HG03108 (cell line): ENCODE data around the gene MPND.
"Not testable (repeated sequence)": the region's sequence is repeated elsewhere in the genome, so short reads cannot be mapped to it uniquely, and the experiment has no call there.

Experiments
- ATAC-seq: cut with Tn5 transposase; IDR thresholded peaks from one replicate; pipeline ENCODE4 v1.9.1; 2021; ENCODE audit warnings: moderate library complexity; ENCODE audit not compliant: unreplicated experiment

The MPND gene

DNA sequence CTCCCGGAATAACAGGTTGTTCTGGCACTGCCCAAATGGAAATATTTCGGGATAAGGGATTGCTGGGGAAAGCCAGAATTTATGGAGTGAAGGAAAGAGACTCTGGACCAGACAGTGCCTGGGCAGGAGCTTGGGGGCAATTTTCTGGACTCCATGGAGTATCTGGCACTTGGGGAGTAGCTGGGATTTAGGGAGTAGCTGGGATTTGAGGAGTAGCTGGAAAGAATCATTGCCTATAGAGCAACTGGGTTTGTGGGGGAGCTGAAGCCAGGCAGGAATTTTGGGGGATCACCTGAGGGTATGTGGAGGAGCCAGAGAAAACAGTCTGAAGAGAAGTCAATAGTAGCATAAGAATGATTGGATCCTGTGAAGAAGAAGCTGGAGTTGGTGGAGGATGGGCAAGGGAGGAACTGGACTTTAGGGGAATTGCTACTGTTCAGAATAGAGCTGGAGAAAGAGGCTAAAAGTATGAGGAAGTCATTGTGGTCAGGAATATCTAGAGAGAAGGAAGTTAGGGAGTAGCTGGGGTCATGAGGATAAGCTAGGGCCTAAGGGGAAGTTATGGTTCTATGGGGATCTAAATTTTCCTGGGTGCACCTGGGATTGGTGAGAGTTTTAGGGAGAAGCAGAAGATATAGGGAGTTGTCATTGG, 24.2 kb upstream of the MPND start:
- ATAC-seq = no peak

DNA sequence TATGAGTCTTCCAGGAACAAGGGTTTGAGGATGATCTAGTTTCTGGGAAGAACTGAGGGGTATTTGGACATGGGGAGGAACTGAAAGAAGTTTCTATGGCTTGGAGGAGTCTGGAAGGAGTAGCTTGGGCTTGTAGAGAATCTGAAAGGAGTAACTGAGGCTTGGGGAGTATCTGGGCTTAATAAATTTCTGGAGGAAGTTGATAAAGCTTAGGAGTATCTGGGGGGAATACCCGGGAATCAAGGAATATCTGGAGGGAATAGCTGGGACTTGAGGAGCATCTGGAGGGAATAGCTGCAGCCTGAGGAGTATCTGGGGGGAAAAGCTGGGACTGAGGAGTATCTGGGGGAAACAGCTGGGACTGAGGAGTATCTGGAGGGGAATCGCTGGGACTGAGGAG, 22.9 kb upstream of the MPND start:
- ATAC-seq = no peak

DNA sequence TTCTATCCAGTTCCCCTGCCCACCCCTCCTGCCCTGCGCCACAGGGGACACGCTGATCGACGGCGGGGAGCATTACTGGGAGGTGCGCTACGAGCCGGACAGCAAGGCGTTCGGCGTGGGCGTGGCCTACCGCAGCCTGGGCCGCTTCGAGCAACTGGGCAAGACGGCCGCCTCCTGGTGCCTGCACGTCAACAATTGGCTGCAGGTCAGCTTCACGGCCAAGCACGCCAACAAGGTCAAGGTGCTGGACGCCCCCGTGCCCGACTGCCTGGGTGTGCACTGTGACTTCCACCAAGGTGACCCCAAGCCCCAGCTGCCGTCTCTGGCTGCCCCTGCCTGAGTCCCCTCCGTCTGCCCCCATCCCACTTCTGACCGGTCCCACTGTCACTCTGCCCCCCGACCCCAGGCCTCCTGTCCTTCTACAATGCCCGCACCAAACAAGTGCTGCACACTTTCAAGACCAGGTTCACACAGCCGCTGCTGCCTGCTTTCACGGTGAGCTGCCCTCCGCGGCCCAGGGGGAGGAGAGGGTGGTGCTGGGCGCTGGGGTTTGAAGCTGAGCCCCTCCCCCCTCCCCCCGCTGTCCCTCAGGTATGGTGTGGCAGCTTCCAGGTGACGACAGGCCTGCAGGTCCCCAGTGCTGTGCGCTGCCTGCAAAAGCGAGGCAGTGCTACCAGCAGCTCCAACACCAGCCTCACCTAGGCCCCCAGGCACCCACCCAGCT, 20.3 kb upstream of the MPND start:
- no peak for ATAC-seq

DNA sequence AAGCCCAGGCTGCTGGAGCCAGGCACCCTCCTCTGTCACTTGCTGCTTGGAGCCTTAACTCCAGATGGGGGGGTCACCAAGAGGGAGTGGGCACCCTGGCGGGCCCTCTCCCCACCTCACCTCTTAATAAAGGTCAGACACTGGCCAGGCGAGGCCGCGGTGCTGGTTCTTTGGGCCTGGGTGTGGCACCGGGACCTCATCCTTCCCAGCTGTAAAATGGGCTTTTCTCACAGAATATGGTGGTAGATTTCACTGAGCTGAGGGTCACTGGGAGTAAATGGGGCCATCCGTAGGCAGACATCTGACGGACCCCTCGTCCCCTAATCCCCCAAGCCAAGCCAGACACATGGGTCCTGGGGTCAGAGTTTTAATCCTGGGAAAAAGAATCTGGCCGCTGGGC, 19.7 kb upstream of the MPND start:
- no peak for ATAC-seq

DNA sequence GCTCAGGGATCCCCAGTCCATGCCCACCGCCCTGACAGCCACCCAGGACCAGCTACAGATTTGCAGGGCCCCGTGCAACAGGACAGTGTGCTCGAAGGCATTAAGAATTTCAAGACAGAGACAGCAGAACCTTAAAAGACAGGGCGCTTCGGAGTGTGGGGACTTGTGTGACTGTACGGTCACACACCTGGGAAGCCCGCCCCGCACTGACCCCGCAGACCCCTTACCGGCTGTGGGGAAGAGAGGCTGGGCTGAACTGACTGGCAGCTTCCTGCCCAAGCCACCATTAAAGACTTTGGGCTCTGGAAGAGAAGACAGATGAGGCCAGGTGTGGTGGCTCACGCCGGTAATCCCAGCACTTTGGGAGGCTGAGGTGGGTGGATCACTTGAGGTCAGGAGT, 19.1 kb upstream of the MPND start:
- ATAC-seq = no peak

DNA sequence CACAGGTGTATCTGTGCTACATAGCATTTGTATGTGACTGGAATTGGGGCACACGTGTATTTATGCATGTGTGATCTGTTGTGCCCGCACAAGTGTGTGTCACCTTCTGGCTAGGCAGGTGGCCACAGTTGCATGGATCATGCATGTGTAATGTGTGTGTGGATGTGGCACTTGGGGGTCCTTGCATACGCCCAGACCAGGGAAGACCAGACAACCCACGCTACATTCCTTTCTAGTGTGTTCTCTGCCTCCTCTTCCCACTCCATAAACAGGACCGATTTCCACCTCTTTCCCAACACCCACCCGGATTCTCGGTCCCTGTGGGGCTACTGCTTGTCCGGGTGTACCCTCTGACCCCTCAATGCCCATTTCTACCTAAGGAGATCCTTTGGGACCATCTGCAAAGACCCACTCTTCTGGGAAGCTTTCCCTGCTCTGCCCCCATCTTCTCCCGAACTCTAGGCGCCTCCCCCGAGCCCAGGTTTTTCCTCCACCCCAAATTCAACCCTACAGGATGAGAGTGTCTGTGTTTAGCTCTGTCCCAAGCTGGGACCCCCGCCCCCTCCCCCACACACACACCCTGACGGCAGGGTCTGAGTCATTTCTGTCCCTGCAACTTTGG, 17.0 kb upstream of the MPND start:
- ATAC-seq = no peak

DNA sequence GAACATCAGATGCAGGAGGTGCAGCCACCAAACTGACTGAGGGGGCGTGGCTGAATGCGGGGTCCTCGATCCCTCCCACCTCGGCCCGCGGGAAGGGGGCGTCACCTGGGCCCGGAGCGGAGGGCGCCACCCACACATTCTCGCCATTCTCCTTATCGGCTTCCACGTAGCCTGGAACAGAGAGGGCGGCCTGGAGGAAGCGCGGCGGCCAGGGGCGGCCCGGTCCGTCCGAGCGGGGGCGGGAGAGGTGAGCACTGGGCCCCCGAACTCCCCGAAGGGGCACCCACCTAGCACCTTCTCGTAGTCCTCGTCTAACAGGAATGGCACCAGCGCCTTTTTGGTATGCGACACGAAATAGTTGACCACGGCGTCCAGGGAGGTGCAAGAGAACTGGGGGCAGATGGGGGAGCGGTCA, 16.5 kb upstream of the MPND start:
- no peak for ATAC-seq

DNA sequence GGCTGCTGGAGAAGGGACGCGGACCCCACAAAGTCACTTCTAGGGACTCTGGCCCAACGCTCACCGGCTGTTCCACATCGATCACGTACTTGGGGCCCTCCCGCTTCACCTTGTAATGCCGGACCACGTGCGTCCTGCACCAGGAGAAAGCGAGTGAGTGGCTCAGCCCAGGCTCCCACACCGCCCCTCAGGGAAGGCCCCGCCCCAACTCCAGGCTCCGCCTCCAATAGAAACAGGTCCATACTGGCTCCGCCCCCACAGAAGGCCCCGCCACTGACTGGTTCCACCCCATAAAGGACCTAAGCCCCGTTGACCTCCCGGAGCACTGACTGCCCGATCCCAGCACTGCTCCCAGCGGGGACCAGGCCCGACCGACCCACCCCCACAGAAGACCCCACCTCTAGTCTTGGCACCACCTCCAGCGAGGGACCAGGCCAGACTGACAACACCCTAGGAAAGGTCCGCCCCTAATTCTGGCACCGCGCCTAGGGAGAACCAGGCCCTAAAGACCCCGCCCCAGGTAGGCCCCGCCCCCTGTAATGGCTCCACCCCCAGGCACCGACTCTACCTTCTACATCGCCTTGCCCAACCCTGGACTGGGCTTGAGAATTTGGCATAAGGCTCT, 16.0 kb upstream of the MPND start:
- ATAC-seq = peak; percentile 26

DNA sequence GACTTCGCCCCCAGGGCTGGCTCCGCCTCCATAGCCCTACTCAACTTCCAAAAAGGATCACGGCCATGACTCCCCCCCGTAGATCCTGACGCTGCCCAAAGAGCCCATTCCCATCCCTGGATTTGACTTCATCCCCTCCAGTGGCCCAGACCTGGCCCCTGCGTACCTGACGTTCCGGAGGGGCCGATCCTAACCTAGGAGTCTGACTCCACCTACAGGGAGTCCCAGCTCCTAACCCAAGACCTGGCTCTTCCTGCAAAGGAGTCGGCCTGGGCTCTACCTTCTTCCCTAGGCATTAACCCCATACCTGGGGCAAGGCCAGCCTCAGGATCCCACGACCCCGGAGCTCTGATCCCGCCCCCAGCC, 15.5 kb upstream of the MPND start:
- no peak for ATAC-seq

DNA sequence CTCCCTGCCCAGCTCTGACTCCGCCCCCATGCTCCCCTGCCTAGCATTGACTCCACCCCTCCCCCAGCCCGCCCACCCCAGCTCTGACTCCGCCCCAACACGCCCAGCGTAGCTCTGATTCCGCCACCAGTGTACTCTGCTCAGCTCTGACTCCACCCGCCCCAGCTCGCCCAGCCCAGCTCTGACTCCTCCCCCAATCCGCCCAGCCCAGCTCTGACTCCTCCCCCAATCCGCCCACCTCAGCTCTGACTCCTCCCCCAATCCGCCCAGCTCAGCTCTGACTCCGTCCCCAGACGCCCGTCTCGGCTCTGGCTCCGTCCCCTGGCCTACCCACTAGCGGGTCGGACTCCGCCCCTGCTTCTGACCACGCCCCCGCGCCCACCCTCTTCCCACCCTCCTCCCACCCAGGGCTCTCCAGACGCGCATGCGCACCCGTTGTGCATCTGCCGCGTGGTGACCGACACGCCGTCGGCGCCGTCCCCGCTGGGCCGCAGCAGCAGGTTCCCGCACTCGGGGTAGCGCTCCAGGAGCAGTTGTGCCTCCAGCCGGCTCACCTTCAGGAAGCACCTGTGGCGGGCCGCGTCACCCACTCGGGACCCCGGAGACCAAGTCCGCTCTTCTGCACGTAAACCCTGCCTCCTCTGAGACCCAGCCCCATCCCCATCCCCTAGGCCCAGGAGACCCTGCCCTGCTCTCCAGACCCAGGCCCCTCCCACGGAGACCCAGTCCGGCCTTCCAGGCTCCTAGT, 14.9 kb upstream of the MPND start:
- peak; percentile 71 for ATAC-seq

DNA sequence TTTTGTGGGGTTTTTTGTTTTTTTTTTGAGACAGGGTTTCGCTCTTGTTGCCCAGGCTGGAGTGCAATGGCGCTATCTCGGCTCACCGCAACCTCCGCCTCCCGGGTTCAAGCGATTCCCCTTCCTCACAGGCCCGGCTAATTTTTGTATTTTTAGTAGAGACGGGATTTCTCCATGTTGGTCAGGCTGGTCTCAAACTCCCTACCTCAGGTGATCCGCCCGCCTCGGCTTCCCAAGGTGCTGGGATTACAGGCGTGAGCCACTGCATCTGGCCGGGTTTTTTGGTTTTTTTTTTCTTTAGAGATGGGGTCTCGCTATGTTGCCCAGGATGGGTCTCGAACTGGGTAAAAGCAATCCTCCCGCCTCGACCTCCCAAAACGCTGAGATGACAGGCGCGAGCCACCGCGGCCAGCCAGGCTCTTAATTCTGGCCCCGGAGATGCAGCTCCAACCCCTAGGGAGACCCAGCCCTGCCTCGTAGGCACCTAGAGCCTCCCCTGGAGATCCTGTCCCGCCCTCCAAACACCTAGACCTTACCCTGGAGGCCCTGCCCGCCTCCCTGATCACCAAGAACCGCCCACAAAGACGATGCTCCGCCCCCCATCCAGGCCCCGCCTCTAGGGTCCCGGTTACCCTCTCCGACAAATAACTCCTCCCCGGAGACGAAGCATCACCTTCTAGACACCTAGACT, 14.2 kb upstream of the MPND start:
- not testable (repeated sequence) for ATAC-seq

DNA sequence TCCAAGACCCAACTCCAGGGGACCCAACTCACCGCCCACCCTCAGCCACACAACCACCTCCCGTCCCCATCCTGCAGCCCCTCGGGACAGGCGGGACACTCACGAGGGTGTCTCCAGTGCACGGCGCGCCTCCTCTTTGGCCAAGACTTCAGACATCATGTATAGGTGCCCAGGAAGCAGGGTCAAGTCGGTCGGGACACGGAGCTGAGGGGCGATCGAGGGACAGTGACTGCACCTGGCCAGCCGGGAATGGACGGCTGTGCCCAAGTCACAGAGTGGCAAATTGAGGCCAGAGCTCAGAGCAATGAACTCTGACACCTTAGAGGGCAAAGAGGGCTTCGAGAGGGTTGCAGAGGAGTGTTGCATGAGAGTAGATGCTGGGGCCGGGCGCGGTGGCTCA, 13.5 kb upstream of the MPND start:
- ATAC-seq = no peak

DNA sequence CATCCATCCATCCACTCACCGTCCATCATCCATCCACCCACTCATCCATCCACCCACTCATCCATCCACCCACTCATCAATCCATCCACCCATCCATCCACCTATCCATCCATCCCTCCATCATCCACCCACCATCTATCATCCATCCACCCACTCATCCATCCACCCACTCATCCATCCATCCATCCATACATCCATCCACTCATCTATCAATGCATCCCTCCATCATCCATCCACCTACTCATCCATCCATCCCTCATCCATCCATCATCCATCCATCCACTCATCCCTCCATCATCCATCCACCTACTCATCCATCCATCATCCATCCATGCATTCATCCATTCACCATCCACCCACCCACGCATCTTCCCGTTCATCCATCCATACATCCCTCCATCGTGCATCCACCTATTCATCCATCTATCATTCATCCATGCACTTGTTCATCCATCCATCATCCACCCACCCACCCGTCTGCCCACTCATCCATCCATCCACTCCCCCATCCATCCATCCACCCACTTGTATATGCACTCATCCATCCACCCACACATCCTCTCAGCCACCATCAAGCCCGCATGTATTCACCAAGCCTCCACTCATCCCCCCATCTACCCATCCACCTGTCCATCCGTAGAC, 8.3 kb upstream of the MPND start:
- no peak for ATAC-seq

DNA sequence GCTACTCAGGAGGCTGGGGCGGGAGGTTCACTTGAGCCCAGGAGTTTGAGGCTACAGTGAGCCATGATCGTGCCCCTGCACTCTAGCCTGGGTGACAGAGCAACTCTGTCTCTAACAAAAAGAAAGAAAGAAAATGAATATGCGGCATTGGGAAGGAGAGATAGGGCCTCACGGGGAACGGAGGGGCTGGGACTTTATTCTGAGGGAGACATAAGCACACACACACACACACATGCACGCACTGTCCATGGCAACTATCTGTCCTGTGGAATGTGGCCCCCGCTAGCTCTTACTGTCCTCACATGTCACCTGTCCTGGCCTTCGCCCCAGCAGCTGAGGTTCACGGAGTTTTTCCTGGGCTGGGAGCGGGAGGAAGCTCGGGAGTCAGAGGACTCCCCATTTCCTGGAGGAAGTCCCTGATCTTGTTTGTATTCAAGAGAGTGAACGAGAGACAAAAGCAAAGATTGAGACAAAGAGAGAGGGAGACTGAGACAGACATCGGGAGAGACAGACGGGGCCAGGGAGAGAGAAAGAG, 5.4 kb upstream of the MPND start:
- no peak for ATAC-seq

DNA sequence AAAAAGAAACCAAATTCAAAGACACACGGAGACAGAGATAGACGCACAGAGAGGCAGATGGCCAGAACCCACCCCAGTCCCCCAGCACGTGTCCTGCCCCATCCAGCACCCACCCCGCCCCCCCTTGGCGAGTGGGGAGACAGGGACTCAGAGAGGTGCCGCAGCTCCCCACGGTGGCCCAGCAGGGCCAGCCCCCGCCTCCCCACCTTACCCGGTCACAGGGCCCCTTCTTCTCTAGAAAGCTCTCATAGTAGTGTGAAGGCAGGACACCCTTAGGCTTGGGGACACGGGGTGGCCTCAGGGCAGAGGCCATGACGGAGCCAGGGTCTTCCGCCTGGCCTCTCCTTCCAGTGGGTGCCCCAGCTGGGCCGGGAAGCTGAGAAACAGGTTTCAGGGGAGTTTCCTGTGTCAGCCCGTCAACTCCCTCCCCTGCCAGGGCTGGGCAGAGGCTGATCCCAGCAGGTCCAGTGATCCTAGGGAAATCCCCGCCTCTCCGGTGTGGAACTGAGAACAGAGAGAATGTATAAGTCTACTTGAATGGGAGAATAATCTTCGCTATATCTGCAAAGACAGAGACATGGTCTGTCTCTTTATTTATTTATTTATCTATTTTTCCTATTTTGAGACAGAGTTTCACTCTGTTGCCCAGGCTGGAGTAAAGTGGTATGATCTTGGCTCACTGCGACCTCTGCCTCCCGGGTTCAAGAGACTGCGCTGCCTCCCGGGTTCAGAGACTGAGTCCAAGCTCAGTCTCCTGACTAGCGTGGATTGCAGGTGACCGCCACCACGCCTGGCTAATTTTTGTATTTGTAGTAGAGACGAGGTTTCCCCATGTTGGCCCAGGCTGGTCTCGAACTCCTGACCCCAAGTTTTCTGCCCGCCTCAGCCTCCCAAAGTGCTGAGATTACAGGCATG, 4.7 kb upstream of the MPND start, which contains the start of gene STAP2:
Gene STAP2, minus strand, starts transcription at position 387 of the 915 bp plus-strand sequence. Its CDS starts 74 bp downstream, at position 313.
- ATAC-seq = no peak

DNA sequence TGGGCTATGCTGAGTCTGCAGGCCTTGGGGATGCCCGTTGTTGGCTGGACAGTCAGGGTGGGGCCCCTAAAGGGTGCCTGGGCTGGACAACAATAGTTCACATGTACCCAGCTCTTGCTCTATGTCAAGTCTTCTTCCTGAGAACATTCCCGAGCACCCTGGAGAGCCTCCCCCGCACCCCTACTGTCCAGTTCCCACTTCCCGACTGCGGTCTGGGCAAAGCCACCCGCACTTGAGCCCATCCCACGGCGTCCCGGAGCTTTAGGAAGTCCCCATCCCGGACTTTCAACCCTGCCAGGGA, 1.1 kb upstream of the MPND start:
- ATAC-seq = no peak

DNA sequence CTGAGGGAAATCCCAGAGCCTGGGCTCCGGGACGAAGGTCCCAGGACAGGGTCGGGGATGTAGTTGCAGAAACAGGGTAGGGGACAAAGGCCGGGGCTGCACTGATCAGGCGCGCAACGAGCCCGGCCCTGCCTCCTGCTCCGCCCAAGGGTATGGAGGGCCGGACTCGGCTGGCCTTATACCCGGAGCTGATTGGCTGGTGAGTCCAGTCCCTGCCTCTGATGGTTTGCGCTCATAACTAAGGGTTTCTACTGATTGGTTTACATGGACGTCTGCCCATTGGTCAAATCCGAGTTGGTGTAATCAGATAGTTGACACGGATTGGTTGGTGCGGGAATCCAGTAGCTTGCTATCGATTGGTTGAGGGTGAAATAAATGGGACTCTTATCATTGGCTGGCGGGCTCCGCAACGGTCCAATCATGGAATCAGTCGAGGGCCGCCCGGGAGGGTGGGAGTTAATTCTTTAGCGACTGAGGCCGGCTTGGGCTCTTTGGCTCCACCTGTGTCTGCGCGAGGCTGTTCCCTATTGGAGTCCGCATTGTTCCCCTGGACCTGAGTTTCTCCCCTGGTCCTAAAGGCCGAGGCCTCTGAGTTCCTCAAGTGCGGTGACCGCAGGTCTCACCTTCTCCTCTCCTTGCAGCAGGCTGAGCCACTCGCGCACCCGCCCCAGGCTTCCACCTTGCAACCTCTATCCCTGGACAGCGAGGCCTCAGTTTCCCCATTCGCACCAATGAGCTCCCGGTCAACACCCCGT, 570 bp upstream of the MPND start:
- ATAC-seq = peak; percentile 87

DNA sequence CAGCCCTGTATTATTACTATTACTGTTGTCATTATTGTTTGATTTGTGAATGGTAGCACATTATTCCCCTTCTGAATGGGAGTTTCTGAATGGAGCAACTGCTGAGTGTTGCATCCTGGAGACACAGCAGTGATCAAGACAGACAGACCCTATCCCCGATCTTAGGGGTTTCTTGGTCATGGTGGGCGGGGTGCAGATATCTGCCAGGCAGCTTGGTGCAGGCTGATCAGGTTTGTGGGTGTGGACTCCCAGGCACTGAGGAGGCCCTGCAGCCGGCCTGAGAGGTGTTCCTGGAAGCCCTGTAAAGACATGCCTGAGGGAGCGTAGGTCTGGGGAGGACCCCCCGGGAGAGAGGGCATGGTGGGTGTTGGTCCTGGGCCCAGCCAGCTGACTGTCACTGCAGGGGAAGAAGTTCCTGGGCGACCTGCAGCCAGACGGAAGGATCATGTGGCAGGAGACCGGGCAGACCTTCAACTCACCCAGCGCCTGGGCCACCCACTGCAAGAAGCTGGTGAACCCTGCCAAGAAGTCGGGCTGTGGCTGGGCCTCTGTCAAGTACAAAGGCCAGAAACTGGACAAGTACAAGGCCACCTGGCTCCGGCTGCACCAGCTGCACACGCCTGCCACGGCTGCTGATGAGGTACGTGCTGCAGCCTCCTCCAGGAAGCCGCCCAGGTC, 2.1 kb downstream of the MPND start:
- ATAC-seq = no peak
